ENCODE results near the gene ARHGAP32.

DNA sequence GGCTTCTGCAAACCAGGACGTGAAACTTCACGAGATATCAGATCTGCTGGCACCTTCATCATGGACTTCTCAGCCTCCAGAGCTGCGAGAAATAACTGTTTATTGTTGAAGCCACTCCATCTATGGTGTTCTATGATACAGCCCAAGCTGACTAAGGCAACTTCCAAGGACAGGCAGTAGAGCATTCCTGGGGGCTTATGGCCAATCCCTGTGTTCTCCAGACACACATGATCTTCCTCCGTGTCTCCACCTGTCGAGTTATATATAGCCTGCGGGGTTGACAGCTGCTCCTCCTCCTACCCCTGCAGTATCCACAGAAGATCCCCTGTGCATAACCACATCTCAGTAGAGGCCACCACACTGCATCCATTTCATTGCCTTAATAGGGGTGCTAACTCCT lies 260.5 kb downstream of the ARHGAP32 start:
- TF ChIP-seq CTCF (IDR thresholded peaks at IDR 0.05; ENCODE audit: low read depth, low read length, poor library complexity, severe bottlenecking) (no peak), EZH2phosphoT487 (IDR thresholded peaks at IDR 0.05; ENCODE audit: borderline replicate concordance, low read length) (no peak)

Data from DOHH2 (cell line).